Measurements from ENCODE around the gene SH2D6. TPM values are rescaled to one million over a fixed set of nuclear protein-coding genes. Genes with fewer than 3 reads are reported as not detected.

The SH2D6 gene
- total RNA-seq, 1 donor from 2014 or later = 0.64 TPM

- H3K27me3 Mint-ChIP-seq (ENCODE audit: unreplicated experiment) = peaks cover 11% of the 10 kb centered on the region
- H3K9me3 Mint-ChIP-seq (ENCODE audit: unreplicated experiment) = peaks cover 15% of the 10 kb centered on the region
- TF ChIP-seq CTCF (IDR thresholded peaks at IDR 0.05; ENCODE audit: partially characterized antibody, unreplicated experiment) = no peak
- no peaks in the 10 kb centered on the region for H3K36me3 Mint-ChIP-seq (ENCODE audit: unreplicated experiment)
- H3K27ac Mint-ChIP-seq (ENCODE audit: unreplicated experiment) = no peak overlapping the region
- peak overlapping the region; percentile 79 for H3K4me3 Mint-ChIP-seq (ENCODE audit: unreplicated experiment)
- DNase-seq = no peak
- H3K4me1 Mint-ChIP-seq (ENCODE audit: low read depth, unreplicated experiment) = peaks cover 22% of the 10 kb centered on the region
These were observed 17.7 kb downstream of the SH2D6 start for GRCh38 chr2:85435981-85436835.

DNA sequence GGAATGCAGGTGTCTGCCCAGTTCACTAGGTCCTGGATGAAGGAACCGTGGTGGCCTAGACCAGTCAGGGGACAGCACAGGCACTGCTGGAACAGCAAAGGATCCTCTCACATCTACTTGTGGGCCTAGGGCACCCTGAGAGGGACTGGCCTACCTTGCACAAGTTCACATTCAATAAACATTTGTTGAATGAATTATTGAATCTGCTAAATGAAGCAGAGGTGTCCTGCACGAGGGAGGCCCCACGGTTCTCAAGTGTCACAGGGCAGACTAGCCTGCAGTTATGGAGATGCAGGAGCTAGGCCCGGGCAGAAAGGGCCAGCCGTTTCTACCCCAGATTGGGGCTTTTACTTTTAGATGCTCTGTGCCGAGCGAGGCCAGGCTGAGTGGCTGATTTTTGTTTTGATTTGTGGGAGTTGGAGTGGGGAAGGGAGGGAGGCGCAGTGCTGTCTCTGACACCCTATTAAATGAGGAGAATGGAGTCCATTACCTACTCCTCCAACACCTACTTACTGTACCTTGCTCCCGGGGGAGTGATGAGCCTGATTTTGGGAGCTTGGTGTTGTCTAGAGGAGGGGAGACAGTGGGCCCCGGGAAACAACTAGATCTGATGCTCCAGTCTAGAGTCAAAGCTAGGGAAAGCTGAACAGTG lies 18.4 kb downstream of the SH2D6 start:
- H3K4me3 Mint-ChIP-seq (ENCODE audit: unreplicated experiment) = peak overlapping the region; percentile 79
- peak overlapping the region; percentile 87 for H3K27ac Mint-ChIP-seq (ENCODE audit: unreplicated experiment)
- peaks cover 18% of the 10 kb centered on the region for H3K4me1 Mint-ChIP-seq (ENCODE audit: low read depth, unreplicated experiment)
- TF ChIP-seq CTCF (IDR thresholded peaks at IDR 0.05; ENCODE audit: partially characterized antibody, unreplicated experiment) = no peak
- peaks cover 15% of the 10 kb centered on the region for H3K9me3 Mint-ChIP-seq (ENCODE audit: unreplicated experiment)
- no peak for DNase-seq
- H3K27me3 Mint-ChIP-seq (ENCODE audit: unreplicated experiment) = peaks cover 12% of the 10 kb centered on the region
- H3K36me3 Mint-ChIP-seq (ENCODE audit: unreplicated experiment) = no peaks in the 10 kb centered on the region

DNA sequence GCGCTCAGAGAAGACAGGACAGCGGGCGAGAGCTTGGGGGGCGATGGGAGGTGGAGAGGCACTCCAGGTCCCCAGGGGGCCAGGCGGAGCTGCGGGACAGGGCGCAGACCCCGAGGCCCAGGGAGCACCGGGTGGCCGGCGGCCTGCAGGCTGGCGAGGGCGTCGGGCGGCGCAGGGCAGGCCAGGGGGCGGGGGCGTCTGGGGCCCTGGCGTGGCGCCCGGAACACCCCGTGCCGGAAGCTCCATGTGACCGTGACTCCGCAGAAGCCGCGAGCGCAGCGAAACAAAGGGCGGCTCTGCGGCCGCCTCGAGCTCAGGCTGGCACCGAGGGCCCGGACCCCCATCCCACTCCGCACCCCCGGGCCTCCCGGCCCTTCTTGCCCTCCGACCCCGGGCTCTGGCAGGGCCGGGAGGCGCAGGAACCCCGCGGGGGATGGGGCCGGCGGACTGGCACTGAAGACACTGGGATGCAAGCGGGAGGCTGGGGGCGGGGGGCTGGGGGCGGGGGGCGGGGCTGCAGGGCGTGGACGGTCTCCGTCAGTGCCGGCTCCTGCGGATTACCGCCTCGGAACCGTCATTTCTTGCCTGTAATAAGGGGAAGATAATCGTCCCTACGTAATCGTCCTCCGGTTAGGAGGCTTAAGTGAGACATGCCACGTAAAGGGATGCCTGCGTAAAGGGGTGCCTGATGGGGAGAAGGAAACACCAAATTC lies 19.1 kb downstream of the SH2D6 start:
- Mint-ChIP-seq H3K27ac (ENCODE audit: unreplicated experiment) (peak overlapping the region; percentile 89), H3K36me3 (ENCODE audit: unreplicated experiment) (no peaks in the 10 kb centered on the region), H3K4me3 (ENCODE audit: unreplicated experiment) (peak overlapping the region; percentile 79), H3K9me3 (ENCODE audit: unreplicated experiment) (peaks cover 14% of the 10 kb centered on the region), H3K4me1 (ENCODE audit: low read depth, unreplicated experiment) (peaks cover 17% of the 10 kb centered on the region), H3K27me3 (ENCODE audit: unreplicated experiment) (peaks cover 13% of the 10 kb centered on the region)
- DNase-seq = peak; percentile 68
- TF ChIP-seq CTCF (IDR thresholded peaks at IDR 0.05; ENCODE audit: partially characterized antibody, unreplicated experiment) = no peak

- DNase-seq = no peak
- TF ChIP-seq CTCF (IDR thresholded peaks at IDR 0.05; ENCODE audit: partially characterized antibody, unreplicated experiment) = no peak
- peak overlapping the region; percentile 89 for H3K27ac Mint-ChIP-seq (ENCODE audit: unreplicated experiment)
- peak overlapping the region; percentile 78 for H3K4me3 Mint-ChIP-seq (ENCODE audit: unreplicated experiment)
- no peaks in the 10 kb centered on the region for H3K36me3 Mint-ChIP-seq (ENCODE audit: unreplicated experiment)
- peaks cover 16% of the 10 kb centered on the region for H3K4me1 Mint-ChIP-seq (ENCODE audit: low read depth, unreplicated experiment)
- H3K27me3 Mint-ChIP-seq (ENCODE audit: unreplicated experiment) = peaks cover 12% of the 10 kb centered on the region
- H3K9me3 Mint-ChIP-seq (ENCODE audit: unreplicated experiment) = peaks cover 10% of the 10 kb centered on the region
These were observed 19.9 kb downstream of the SH2D6 start for GRCh38 chr2:85438201-85439024.

Measured in glutamatergic neuron (in vitro differentiated cells).